IMR-90 (cell line): ENCODE measurements around the gene MAST3. TPM values are rescaled to one million over a fixed set of nuclear protein-coding genes. Genes with fewer than 3 reads are reported as not detected.

Source experiments
- ATAC-seq: fragments of 200-7000 bp; cut with Tn5 transposase; 2 replicates; pipeline ENCODE4 v1.9.1; 2020; ENCODE audit warnings: low read depth, mild to moderate bottlenecking, moderate library complexity
- BruUV-seq: library from RNA; stranded (reverse); fragments of 400-500 nt; replicated peaks from 2 replicates; lab custom pipeline; 2021; lab: Mats Ljungman, UMichigan
- CTCF ChIA-PET: fragments of 300-600 bp; formaldehyde crosslinking; extraction: SDS; loops from one replicate; lab custom pipeline; 2021; ENCODE audit warnings: antibody characterized with exemption; lab: Yijun Ruan, JAX
- POLR2A ChIA-PET: fragments of 300-600 bp; sonication (Branson Sonifier 250); formaldehyde crosslinking; loops from one replicate; lab custom pipeline; 2022; ENCODE audit warnings: antibody characterized with exemption; ENCODE audit not compliant: unreplicated experiment; lab: Charles Lee
- DNase-seq: peaks from one replicate; pipeline ENCODE4 v3.0.0; 2013
- H2AFZ ChIP-seq: replicated peaks from 2 replicates; pipeline ENCODE3; 2013; ENCODE audit warnings: low read length, mild to moderate bottlenecking; ENCODE audit not compliant: poor library complexity
- H2AK5ac ChIP-seq: 2 replicates; pipeline ENCODE4 v1.6.1; 2013; ENCODE audit warnings: low read depth, low read length, inconsistent platforms
- H2AK9ac ChIP-seq: replicated peaks from 2 replicates; pipeline ENCODE3; 2013; ENCODE audit warnings: mild to moderate bottlenecking, low read depth, low read length, moderate library complexity; ENCODE audit not compliant: poor library complexity
- H2BK120ac ChIP-seq: 2 replicates; pipeline ENCODE4 v1.6.1; 2013; ENCODE audit warnings: low read depth, low read length, inconsistent platforms
- H2BK15ac ChIP-seq: 3 replicates; pipeline ENCODE4 v1.6.1; 2013; ENCODE audit warnings: low read depth, low read length, inconsistent platforms
- H2BK20ac ChIP-seq: 2 replicates; pipeline ENCODE4 v1.6.1; 2013; ENCODE audit warnings: low read depth, mild to moderate bottlenecking, inconsistent platforms, low read length, moderate library complexity
- H2BK5ac ChIP-seq: 2 replicates; pipeline ENCODE4 v1.6.1; 2013; ENCODE audit warnings: mild to moderate bottlenecking, low read depth, low read length, inconsistent platforms; ENCODE audit not compliant: poor library complexity, severe bottlenecking
- H3K14ac ChIP-seq: replicated peaks from 2 replicates; pipeline ENCODE4 v1.6.1; 2013; ENCODE audit warnings: low read depth, low read length, inconsistent platforms
- H3K18ac ChIP-seq: 2 replicates; pipeline ENCODE4 v1.6.1; 2013; ENCODE audit warnings: low read depth, low read length, control low read depth
- H3K23ac ChIP-seq: 2 replicates; pipeline ENCODE4 v1.6.1; 2013; ENCODE audit warnings: low read depth, low read length, inconsistent platforms
- H3K27ac ChIP-seq: 2 replicates; pipeline ENCODE4 v1.5.1; 2013; ENCODE audit warnings: mild to moderate bottlenecking, control low read depth, low read length; ENCODE audit not compliant: insufficient read depth
- H3K27me3 ChIP-seq: 2 replicates; pipeline ENCODE4 v1.6.1; 2013; ENCODE audit warnings: low read length; ENCODE audit not compliant: control insufficient read depth, insufficient read depth
- H3K36me3 ChIP-seq: 2 replicates; pipeline ENCODE4 v1.6.1; 2013; ENCODE audit warnings: low read length, mixed read lengths; ENCODE audit not compliant: control insufficient read depth, insufficient read depth
- H3K4ac ChIP-seq: 2 replicates; pipeline ENCODE4 v1.6.1; 2013; ENCODE audit warnings: low read depth, low read length, inconsistent platforms
- H3K4me1 ChIP-seq: 2 replicates; pipeline ENCODE4 v1.6.1; 2013; ENCODE audit warnings: low read length, mixed read lengths; ENCODE audit not compliant: control insufficient read depth, insufficient read depth
- H3K4me2 ChIP-seq: 2 replicates; pipeline ENCODE4 v1.6.1; 2013; ENCODE audit warnings: low read depth, mild to moderate bottlenecking, control low read depth, low read length, moderate library complexity
- H3K4me3 ChIP-seq: 2 replicates; pipeline ENCODE4 v1.5.1; 2013; ENCODE audit warnings: low read depth, mild to moderate bottlenecking, control low read depth, low read length, moderate library complexity; ENCODE audit not compliant: insufficient read depth
- H3K56ac ChIP-seq: 2 replicates; pipeline ENCODE4 v1.6.1; 2013; ENCODE audit warnings: low read length, inconsistent platforms; ENCODE audit not compliant: insufficient read depth; ENCODE audit errors: extremely low read depth
- H3K79me1 ChIP-seq, 2 experiments: 2 replicates each; pipeline ENCODE4 v1.6.1; 2013; ENCODE audit warnings: low read length in 2 of 2, inconsistent platforms in 1 of 2, low read depth in 1 of 2
- H3K9ac ChIP-seq: 2 replicates; pipeline ENCODE4 v1.6.1; 2013; ENCODE audit warnings: low read depth, low read length, control low read depth
- H3K9me1 ChIP-seq: 2 replicates; pipeline ENCODE4 v1.6.1; 2013; ENCODE audit warnings: low read length, inconsistent platforms; ENCODE audit not compliant: insufficient read depth
- H3K9me3 ChIP-seq: 2 replicates; pipeline ENCODE4 v1.6.1; 2013; ENCODE audit warnings: low read length; ENCODE audit not compliant: control insufficient read depth, insufficient read depth
- H4K20me1 ChIP-seq: 2 replicates; pipeline ENCODE4 v1.6.1; 2013; ENCODE audit warnings: low read length, inconsistent platforms; ENCODE audit not compliant: insufficient read depth
- H4K5ac ChIP-seq: 2 replicates; pipeline ENCODE4 v1.6.1; 2013; ENCODE audit warnings: mild to moderate bottlenecking, low read depth, low read length, control low read depth
- H4K8ac ChIP-seq, 2 experiments: 2 replicates each; pipeline ENCODE4 v1.6.1; 2013; ENCODE audit warnings: low read depth in 2 of 2, low read length in 2 of 2, control low read depth in 1 of 2, inconsistent platforms in 1 of 2
- H4K91ac ChIP-seq: 2 replicates; pipeline ENCODE4 v1.6.1; 2013; ENCODE audit warnings: low read depth, low read length, inconsistent platforms; ENCODE audit not compliant: insufficient read depth
- BHLHE40 ChIP-seq: fragments of 150-350 bp; IDR thresholded peaks from 2 replicates; pipeline ENCODE4 v1.6.1; 2016; ENCODE audit warnings: mild to moderate bottlenecking, low read depth, low read length
- FOS ChIP-seq: fragments of 150-350 bp; IDR thresholded peaks from 2 replicates; pipeline ENCODE4 v1.6.1; 2016; ENCODE audit warnings: low read depth, low read length
- MAFK ChIP-seq: IDR thresholded peaks from 2 replicates; pipeline ENCODE4 v1.6.1; 2012; ENCODE audit warnings: low read depth, low read length, improper control_type of control experiment
- MAZ ChIP-seq: IDR thresholded peaks from 2 replicates; pipeline ENCODE4 v1.6.1; 2012; ENCODE audit warnings: low read depth, mild to moderate bottlenecking, low read length, improper control_type of control experiment, moderate library complexity, borderline replicate concordance
- MXI1 ChIP-seq: IDR thresholded peaks from 2 replicates; pipeline ENCODE4 v1.6.1; 2012; ENCODE audit warnings: low read depth, mild to moderate bottlenecking, low read length, moderate library complexity, borderline replicate concordance
- NFE2L2 ChIP-seq: fragments of 150-350 bp; IDR thresholded peaks from 2 replicates; pipeline ENCODE4 v1.6.1; 2016; ENCODE audit warnings: low read depth, mild to moderate bottlenecking, low read length
- RCOR1 ChIP-seq: IDR thresholded peaks from 2 replicates; pipeline ENCODE4 v1.6.1; 2012; ENCODE audit warnings: mild to moderate bottlenecking, low read length, improper control_type of control experiment; ENCODE audit not compliant: insufficient replicate concordance
- SMC3 ChIP-seq: fragments of 150-350 bp; IDR thresholded peaks from 2 replicates; pipeline ENCODE4 v1.6.1; 2016; ENCODE audit warnings: low read depth, mild to moderate bottlenecking, antibody characterized with exemption, low read length, moderate library complexity
- WGBS, 2 experiments: methylation state at CpG; one replicate each; pipeline versions ENCODE4 v1.1.5 to v1.1.7; 2013; ENCODE audit warnings: missing lambda C conversion rate in 2 of 2; ENCODE audit not compliant: insufficient read length in 1 of 2; ENCODE audit errors: extremely low coverage in 2 of 2; 5-methylcytosine and 5-hydroxymethylcytosine counted together
- dilution Hi-C: fragments of 300-500 bp; cut with HindIII; formaldehyde crosslinking; loops from one replicate; pipeline ENCODE4 v1.14.3; 2018; ENCODE audit warnings: low sequenced_read_pairs; ENCODE audit not compliant: unreplicated experiment
- in situ Hi-C: fragments of 300-500 bp; cut with MboI; formaldehyde crosslinking; loops from 3 replicates; pipeline ENCODE4 v1.14.3; 2019; ENCODE audit warnings: low sequenced_read_pairs, inconsistent platforms, mixed read lengths
- intact Hi-C: fragments of 100-400 bp; cut with micrococcal nuclease; formaldehyde crosslinking; loops from 2 replicates; pipeline ENCODE4 v1.10.0; 2022
- polyA plus RNA-seq, 3 experiments: library from polyadenylated mRNA; depleted of rRNA; stranded (reverse); fragments of >200 nt; gene quantifications; 2 replicates each; pipeline ENCODE4 v1.2.3, GENCODE V29; 2012; ENCODE audit warnings: low replicate concordance in 1 of 3
- total RNA-seq: library from RNA; depleted of rRNA; stranded (reverse); fragments of >200 nt; gene quantifications from 2 replicates; pipeline ENCODE4 v1.2.3, GENCODE V29; 2012
- TF ChIP-seq, protein P1 (sequence below): fragments of 150-350 bp; IDR thresholded peaks from 2 replicates; pipeline ENCODE4 v1.6.1; 2016; ENCODE audit warnings: low read depth, mild to moderate bottlenecking, low read length, moderate library complexity, borderline replicate concordance

The MAST3 gene
- total and polyA plus RNA-seq, 2 of the 4 experiments (the other 2 are of a cell fraction): 1.3 to 4.3 TPM

DNA sequence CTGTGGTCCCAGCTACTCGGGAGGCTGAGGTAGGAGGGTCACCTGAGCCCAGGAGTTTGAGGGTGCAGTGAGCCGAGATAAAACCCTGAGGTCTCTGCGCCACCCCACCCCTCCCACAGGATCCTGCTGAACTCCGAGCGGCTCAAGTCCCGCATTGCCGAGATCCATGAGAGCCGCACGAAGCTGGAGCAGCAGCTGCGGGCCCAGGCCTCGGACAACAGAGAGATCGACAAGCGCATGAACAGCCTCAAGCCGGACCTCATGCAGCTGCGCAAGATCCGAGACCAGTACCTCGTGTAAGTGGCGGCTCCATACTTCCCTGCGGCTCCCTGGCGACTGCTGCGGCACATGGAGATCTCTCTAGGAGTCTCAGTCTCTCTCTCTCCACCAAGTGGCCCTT is 69.4 kb downstream of the MAST3 start:
- Histone ChIP-seq H2BK5ac (no peak overlapping the region), H3K36me3 (peaks cover 45% of the 10 kb centered on the region), H3K4ac (no peak overlapping the region), H4K8ac (no peak overlapping the region), H2BK20ac (no peak overlapping the region), H3K79me1 (peaks cover 0 to 2% of the 10 kb centered on the region in 2 experiments; a peak in 1 of 4 replicates), H3K4me2 (no peak overlapping the region), H2AK5ac (no peak overlapping the region), H3K27ac (no peak overlapping the region), H3K9me1 (no peaks in the 10 kb centered on the region), H3K4me1 (no peaks in the 10 kb centered on the region), H2BK15ac (no peak overlapping the region), H4K91ac (no peak overlapping the region), H3K56ac (no peak overlapping the region), H3K9me3 (no peaks in the 10 kb centered on the region), H3K4me3 (no peak overlapping the region), H3K27me3 (no peaks in the 10 kb centered on the region), H2BK120ac (no peak overlapping the region), H3K14ac (no peak overlapping the region), H2AFZ (no peak overlapping the region), H3K23ac (no peak overlapping the region), H2AK9ac (no peak overlapping the region), H3K9ac (no peak overlapping the region), H3K18ac (no peak overlapping the region), H4K5ac (no peak overlapping the region), H4K20me1 (no peaks in the 10 kb centered on the region)
- in situ Hi-C loops: no loop called here
- 94% methylated on average over 12 of the region's 21 CpGs; no CpG with 5 or more reads in 1 of the 2 experiments for WGBS, 2 experiments
- no TSS peak for BruUV-seq
- ChIA-PET POLR2A (no interaction called here), CTCF (no interaction called here)
- dilution Hi-C loops: no loop called here
- intact Hi-C loops: no loop called here
- DNase-seq (no peak), ATAC-seq (no peak)
- TF ChIP-seq RCOR1 (no peak), MAFK (no peak), SMC3 (no peak), MAZ (no peak), BHLHE40 (no peak), MXI1 (no peak), FOS (no peak), NFE2L2 (no peak)
- TF ChIP-seq, protein P1, sequence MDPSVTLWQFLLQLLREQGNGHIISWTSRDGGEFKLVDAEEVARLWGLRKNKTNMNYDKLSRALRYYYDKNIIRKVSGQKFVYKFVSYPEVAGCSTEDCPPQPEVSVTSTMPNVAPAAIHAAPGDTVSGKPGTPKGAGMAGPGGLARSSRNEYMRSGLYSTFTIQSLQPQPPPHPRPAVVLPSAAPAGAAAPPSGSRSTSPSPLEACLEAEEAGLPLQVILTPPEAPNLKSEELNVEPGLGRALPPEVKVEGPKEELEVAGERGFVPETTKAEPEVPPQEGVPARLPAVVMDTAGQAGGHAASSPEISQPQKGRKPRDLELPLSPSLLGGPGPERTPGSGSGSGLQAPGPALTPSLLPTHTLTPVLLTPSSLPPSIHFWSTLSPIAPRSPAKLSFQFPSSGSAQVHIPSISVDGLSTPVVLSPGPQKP: no peak
